ENCODE results near the gene PACRG.

PACRG gene

DNA sequence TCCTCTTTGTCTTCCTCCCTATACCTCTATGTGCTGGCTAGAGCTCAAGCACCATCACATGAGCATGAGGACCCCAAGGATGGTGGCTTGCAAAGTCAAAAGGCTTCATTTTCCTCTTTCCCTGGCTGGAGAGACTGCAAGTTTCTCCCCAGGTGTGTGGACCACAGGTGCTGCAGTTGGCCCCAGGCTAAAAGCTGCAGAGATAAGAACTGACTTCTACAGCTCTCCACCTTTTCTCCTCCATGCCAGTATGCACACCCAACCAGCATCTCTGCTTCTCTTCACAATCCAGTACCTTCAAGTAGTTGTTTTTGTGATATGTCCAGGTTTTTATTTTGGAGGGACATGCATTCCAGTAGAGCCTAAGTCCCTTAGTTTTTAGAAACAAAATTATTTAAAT is 29.3 kb upstream of the PACRG start:
- no peak for DNase-seq (ENCODE audit: low read depth in 1 of 2, low spot score in 1 of 2)

DNA sequence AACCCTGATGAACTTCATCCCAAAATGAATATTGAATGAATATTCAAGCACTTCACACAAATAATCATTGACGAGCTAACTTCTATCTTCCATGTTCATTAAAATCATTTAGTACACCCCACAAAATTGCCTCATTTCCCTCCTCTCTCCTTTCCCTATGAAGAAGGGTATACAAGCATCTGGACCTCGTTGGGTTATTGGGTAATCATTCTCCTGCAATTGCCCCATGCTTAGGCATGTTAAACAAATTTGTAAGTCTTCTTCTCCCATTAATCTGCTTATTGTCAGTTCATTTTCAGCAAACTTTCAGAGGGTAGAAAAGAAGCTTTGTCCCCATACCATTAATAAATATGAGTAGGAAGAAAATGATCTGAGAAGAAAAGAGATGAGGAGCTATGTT is 27.8 kb upstream of the PACRG start:
- TF ChIP-seq JUND (IDR thresholded peaks at IDR 0.05; ENCODE audit: low read depth): no peak
- in situ Hi-C loops (cut with HindIII; ENCODE audit: low pct_unique_long_range_greater_than_20kb, low sequenced_read_pairs): no loop called here
- DNase-seq (ENCODE audit: low read depth in 1 of 2, low spot score in 1 of 2): no peak

More for the DNA sequence above, 29.3 kb upstream of the PACRG start:
- TF ChIP-seq JUND (IDR thresholded peaks at IDR 0.05; ENCODE audit: low read depth): no peak
- in situ Hi-C loops (cut with HindIII; ENCODE audit: low pct_unique_long_range_greater_than_20kb, low sequenced_read_pairs): no loop called here

DNA sequence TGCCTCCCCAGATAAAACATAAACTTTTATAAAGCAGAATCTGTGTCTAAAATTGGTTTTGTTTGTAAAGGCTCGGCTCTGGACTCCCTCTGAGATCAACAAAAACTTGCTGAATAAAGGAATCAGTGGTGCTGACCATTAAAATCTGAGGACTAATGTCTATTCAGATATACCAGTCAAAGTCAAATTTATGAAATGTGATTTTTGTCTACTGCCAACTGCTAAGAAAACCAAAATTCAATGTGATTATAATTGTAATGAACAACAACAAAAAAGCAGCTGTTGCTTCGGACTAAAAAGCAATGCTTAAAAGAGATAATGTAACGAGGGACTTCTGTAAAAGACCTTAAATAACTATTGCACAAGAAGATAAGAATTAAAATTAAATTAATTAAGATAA is 26.8 kb upstream of the PACRG start:
- in situ Hi-C loops (cut with HindIII; ENCODE audit: low pct_unique_long_range_greater_than_20kb, low sequenced_read_pairs): no loop called here
- DNase-seq (ENCODE audit: low read depth in 1 of 2, low spot score in 1 of 2): no peak
- TF ChIP-seq JUND (IDR thresholded peaks at IDR 0.05; ENCODE audit: low read depth): no peak

DNA sequence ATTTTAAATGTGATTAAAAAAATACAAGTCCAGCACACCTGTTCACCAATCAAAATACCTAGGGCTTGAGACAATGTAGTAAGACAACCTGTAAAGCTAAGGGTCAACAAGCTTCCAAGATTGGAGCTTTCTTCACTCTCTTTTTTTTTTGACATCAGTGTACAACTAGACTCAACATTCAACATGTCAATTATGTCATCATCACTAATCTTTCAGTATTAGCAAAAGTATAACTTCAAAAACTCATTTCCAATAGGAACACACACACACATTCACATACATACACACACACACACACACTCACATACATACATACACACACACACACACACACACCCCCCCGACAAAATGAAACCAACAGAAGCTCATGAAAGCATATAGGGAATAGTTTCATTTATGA is 26.2 kb upstream of the PACRG start:
- in situ Hi-C loops (cut with HindIII; ENCODE audit: low pct_unique_long_range_greater_than_20kb, low sequenced_read_pairs): no loop called here
- DNase-seq (ENCODE audit: low read depth in 1 of 2, low spot score in 1 of 2): no peak
- TF ChIP-seq JUND (IDR thresholded peaks at IDR 0.05; ENCODE audit: low read depth): no peak

DNA sequence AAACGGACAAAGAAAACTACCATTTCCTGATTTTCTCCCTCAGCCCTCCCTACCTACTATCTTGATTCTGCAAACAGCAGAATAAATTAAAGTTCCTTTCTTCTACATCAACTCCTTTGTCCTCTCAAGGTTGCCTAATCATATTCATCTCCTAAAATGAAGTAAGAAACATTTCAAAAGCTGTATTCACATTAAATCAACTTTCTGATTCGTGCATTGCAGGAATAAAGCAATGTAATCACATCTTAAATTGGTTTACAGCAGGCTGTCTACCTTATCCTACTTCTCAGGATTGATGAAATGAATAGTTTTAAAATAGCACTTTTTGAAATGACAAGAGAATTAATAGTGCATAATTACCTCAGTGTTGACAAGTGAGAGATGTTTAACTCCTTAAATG is 25.3 kb upstream of the PACRG start:
- in situ Hi-C loops (cut with HindIII; ENCODE audit: low pct_unique_long_range_greater_than_20kb, low sequenced_read_pairs): no loop called here
- DNase-seq (ENCODE audit: low read depth in 1 of 2, low spot score in 1 of 2): no peak
- no peak for TF ChIP-seq JUND (IDR thresholded peaks at IDR 0.05; ENCODE audit: low read depth)

DNA sequence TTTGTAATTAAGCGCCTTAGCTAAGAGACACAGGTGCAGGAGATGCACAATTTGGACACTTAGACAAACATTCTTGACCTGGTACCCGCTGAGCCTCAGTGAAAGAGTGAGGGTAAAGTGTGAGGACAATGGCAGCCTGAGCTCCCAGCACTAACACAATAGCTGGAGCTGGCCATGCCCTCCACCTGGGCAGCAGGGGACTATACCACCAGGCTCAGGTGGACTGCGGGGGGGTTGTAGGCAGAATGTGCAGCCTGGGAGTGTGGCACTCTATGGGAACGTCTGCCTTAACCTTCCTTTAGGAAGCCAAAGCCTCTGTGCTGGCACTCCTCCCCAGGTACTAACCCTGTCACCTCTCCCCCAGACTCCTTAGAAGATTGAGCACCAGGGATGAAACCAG is 23.8 kb upstream of the PACRG start:
- in situ Hi-C loops (cut with HindIII; ENCODE audit: low pct_unique_long_range_greater_than_20kb, low sequenced_read_pairs): no loop called here
- DNase-seq (ENCODE audit: low read depth in 1 of 2, low spot score in 1 of 2): no peak
- TF ChIP-seq JUND (IDR thresholded peaks at IDR 0.05; ENCODE audit: low read depth): no peak

DNA sequence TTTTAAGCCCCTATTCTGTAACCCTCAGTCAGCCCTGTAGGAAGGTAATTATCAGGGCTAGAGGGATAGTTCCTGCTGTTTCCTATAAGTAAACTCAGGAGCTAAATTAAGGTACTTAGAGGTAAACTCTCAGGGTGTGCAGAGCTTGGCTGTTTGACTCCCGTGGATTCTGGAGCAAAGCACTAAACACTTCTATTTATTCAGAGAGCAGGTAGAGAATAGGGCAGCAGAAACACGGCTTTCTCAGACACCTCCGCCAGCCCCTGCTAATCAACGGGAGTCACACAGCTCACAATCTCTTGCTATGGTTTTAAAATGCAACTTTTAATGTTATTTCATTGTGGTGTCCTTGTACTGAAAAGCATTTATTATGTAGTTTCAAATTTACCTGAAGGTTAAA is 22.0 kb upstream of the PACRG start:
- TF ChIP-seq JUND (IDR thresholded peaks at IDR 0.05; ENCODE audit: low read depth): no peak
- DNase-seq (ENCODE audit: low read depth in 1 of 2, low spot score in 1 of 2): no peak
- in situ Hi-C loops (cut with HindIII; ENCODE audit: low pct_unique_long_range_greater_than_20kb, low sequenced_read_pairs): no loop called here

DNA sequence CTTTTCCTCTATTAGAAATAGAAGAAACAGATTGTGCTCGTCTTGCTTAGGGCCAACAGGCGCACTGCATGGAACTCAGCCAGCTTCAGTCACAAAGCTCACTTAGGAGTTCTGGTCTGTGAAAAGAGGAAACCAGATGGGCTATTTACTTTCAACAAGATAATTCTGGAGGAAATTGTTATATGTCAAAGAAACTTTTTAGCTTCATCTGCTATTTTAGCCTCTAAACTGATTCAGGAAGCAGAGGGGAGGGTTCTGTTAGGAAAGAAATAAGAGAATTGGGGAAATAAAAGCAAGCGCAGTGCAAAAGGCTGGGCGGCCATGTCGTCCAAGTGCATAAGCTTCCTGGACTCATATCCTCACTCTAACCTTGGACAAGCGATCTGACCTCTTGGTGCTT is 21.5 kb upstream of the PACRG start:
- TF ChIP-seq JUND (IDR thresholded peaks at IDR 0.05; ENCODE audit: low read depth): no peak
- in situ Hi-C loops (cut with HindIII; ENCODE audit: low pct_unique_long_range_greater_than_20kb, low sequenced_read_pairs): no loop called here
- no peak for DNase-seq (ENCODE audit: low read depth in 1 of 2, low spot score in 1 of 2)

DNA sequence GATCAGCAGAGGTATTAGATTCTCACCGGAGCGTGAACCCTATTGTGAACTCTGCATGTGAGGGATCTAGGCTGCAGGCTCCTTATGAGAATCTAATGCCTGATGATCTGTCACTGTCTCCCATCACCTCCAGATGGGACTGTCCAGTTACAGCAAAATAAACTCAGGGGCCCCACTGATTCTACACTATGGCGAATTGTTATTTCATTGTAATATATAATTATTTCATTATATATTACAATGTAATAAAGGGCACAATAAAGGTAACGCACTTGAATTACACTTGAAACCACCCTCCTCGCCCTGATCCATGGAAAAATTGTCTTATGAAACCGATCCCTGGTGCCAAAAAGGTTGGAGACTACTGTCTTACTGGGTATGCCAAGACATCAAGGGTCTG is 18.8 kb upstream of the PACRG start:
- no peak for TF ChIP-seq JUND (IDR thresholded peaks at IDR 0.05; ENCODE audit: low read depth)
- no peak for DNase-seq (ENCODE audit: low read depth in 1 of 2, low spot score in 1 of 2)
- in situ Hi-C loops (cut with HindIII; ENCODE audit: low pct_unique_long_range_greater_than_20kb, low sequenced_read_pairs): no loop called here

DNA sequence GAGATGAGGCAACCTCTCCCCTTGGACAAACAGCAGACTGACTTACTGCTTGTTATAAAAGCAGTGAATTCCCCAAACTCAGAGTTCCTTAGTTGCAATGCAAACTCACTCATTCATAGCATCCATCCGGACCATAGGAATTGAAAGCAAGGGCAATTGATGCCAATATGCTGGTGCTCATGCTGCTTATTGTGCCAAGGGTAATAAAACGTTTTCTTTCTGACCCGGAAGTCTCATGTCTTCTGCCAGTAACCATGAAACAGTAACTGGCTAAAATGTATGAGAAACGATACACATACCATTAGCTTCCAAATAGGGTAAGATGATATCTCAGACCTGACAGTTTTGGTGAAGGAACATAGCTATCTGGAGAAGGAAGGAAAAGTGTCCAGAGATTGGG is 18.3 kb upstream of the PACRG start:
- no peak for DNase-seq (ENCODE audit: low read depth in 1 of 2, low spot score in 1 of 2)
- TF ChIP-seq JUND (IDR thresholded peaks at IDR 0.05; ENCODE audit: low read depth): no peak
- in situ Hi-C loops (cut with HindIII; ENCODE audit: low pct_unique_long_range_greater_than_20kb, low sequenced_read_pairs): no loop called here

DNA sequence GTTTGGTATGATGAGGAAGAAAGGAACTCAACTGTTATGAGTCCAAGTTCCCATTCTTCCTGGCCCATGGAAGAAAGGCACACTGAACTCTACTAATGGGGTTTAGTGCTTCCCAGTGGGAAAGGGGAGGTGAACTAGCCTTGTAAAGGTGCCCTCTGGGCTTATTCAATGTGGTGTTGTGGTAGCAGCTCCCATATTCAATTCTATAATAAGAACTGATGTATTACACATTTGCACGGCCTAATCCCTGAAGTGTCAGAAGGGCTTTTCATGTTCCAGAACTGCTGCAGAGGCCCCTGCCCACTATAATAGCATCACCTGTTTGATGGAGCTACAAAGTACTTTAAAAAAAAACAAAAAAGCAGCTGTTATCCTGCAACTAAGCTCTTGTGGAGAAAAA is 17.4 kb upstream of the PACRG start:
- no peak for TF ChIP-seq JUND (IDR thresholded peaks at IDR 0.05; ENCODE audit: low read depth)
- in situ Hi-C loops (cut with HindIII; ENCODE audit: low pct_unique_long_range_greater_than_20kb, low sequenced_read_pairs): no loop called here
- no peak for DNase-seq (ENCODE audit: low read depth in 1 of 2, low spot score in 1 of 2)

DNA sequence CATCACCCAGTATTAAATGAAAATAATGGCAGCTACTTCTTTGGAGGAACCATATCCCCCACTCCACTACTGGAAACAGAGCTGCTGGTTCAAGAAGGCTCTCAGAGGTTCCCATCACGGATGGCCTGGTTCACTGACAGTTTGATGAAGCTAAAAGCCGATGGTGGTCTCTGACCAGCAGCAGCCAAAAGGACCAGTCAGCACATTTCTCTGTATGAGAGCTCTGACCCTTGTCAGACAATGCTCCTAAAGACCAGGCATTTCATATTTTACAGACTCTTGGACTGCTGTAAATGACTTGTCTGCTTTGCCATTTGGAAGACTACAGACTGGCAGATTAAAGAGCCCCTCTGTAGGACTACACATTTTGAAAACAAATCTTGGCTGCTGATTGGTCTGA is 16.8 kb upstream of the PACRG start:
- in situ Hi-C loops (cut with HindIII; ENCODE audit: low pct_unique_long_range_greater_than_20kb, low sequenced_read_pairs): no loop called here
- no peak for DNase-seq (ENCODE audit: low read depth in 1 of 2, low spot score in 1 of 2)
- no peak for TF ChIP-seq JUND (IDR thresholded peaks at IDR 0.05; ENCODE audit: low read depth)

DNA sequence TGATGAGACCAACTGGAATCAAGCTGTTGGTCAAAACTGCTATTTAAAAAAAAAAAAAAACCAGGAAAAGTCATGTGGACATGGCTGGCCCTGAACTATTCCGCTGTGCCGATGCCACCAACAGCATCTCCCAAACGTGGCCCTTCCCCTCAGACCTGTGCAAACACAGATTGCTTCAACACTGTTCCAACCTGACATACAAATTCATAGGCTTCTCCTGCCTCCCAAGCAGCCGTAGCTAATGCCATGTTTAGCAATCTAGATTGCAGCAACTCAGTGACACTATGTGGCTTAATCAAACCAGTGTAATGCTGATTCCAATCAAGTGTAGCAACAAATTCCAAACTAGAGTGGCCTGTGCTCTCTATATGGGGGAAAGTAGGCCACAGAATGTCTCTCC is 16.4 kb upstream of the PACRG start:
- DNase-seq (ENCODE audit: low read depth in 1 of 2, low spot score in 1 of 2): no peak
- in situ Hi-C loops (cut with HindIII; ENCODE audit: low pct_unique_long_range_greater_than_20kb, low sequenced_read_pairs): no loop called here
- TF ChIP-seq JUND (IDR thresholded peaks at IDR 0.05; ENCODE audit: low read depth): no peak

DNA sequence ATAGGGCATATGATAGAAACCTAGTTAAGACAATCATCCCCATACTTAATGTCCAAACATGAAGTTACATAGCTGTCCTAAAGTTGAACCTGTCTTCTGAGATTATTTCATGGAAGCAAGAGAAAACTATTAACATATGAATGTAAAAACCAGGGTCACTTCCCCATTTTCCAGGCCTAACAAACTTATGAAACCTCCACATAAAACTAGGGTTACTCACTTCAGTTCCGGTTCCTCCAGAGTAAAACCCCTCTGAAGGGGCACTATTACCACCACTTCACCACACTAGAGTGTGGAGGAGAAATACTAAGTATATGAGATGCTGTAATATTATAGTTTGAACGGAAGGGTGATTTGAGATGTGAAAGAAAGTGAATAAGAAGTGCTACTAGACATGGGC is 15.1 kb upstream of the PACRG start:
- DNase-seq (ENCODE audit: low read depth in 1 of 2, low spot score in 1 of 2): no peak
- in situ Hi-C loops (cut with HindIII; ENCODE audit: low pct_unique_long_range_greater_than_20kb, low sequenced_read_pairs): no loop called here
- TF ChIP-seq JUND (IDR thresholded peaks at IDR 0.05; ENCODE audit: low read depth): no peak

Measured in T47D (cell line).